Stimulated activated CD4-positive, alpha-beta T cell treated with anti-CD3 and anti-CD28 coated beads, TNF-alpha, amount 100 ng/mL, for 1 hour (primary cell): ENCODE results near the gene ALDH1B1.
"Not testable (repeated sequence)": the region's sequence is repeated elsewhere in the genome, so short reads cannot be mapped to it uniquely, and the experiment has no call there.

ENCODE experiments used
- DNase-seq, 3 donors: peaks; one replicate each; pipeline ENCODE4 v3.0.0-alpha.2; 2020; ENCODE audit warnings: low read depth in 3 of 3, low spot score in 1 of 3

Gene ALDH1B1

DNA sequence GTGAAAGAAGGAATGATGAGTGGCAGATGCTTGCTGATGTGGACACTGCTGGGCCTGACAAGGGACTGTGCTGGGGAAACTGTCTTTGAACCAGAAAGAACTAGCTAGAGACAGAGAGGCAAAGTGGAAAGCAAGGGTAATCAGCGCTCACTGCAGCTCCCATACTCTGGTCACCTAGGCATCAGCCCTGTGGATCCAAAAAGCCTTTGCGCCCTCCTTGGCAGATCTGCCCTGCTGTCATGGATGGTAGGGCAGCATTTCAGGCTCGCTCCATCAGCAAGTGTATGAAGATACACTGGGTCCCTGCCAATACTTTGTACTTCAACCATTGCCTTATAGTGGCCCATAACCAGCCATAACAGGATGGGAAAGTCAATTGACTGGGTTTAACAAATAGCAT lies 6.6 kb upstream of the ALDH1B1 start:
- DNase-seq: no peak

DNA sequence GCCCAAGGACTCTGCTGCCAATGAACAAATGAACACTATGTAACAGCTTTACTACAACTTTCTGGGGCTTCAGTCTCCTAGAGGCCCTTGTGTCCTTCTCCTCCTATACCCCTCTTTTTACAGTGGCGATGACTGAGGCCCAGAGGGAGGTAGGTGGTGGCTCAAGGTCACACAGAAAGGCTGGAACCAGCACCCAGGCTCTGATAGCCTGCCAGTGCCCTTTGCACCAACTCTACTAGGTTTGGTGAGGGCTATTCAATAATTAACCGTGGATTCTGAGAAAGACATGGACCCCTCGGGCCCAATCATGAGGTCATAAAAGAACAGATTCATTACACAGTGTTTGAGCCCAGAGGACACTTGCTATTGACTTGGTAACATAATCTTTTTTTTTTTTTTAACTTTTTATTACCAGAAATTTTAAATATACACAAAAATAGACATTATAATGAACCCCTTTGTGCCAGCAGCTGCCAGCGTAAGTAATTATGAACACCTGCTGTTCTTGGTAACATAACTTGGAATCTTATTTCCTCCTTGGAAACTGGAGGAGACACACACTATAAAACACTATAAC lies 6.1 kb upstream of the ALDH1B1 start:
- no peak for DNase-seq

DNA sequence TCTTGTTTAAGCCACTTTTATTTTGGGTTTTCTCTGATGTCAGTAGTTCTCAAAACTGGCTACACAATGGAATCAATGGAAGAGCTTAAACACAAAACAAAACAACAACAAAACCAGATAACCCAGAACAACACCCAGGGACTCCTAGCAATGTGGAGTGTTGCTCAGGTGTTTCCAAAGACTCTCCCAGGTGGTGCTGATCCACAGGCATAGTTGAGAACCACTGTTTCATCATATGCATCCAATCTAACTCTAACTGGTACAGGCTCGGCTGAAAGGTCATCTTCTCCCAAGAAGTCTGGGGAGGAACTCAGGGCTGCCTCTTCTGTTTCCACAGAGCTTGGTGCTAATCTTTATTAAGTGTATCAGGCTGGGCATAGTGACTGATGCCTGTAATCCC lies 5.4 kb upstream of the ALDH1B1 start:
- no peak for DNase-seq

DNA sequence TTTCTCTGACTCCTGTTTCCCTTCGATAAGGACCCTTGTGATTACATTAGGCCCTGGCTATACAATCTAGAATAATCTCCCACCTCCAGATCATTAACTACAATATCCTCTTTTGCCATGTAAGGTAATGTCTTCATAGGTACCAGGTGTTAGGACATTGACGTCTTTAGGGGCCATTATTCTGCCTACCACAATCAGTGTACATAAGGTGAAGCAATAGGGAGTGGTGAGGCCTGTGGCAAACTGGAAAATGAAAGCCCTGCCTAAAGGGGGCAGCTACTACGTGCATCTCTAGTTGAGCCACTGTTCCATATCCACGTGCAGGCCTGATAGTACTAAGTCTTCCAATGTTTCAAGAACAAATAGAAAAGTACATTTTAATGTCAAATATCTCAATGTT lies 4.8 kb upstream of the ALDH1B1 start:
- DNase-seq: no peak

DNA sequence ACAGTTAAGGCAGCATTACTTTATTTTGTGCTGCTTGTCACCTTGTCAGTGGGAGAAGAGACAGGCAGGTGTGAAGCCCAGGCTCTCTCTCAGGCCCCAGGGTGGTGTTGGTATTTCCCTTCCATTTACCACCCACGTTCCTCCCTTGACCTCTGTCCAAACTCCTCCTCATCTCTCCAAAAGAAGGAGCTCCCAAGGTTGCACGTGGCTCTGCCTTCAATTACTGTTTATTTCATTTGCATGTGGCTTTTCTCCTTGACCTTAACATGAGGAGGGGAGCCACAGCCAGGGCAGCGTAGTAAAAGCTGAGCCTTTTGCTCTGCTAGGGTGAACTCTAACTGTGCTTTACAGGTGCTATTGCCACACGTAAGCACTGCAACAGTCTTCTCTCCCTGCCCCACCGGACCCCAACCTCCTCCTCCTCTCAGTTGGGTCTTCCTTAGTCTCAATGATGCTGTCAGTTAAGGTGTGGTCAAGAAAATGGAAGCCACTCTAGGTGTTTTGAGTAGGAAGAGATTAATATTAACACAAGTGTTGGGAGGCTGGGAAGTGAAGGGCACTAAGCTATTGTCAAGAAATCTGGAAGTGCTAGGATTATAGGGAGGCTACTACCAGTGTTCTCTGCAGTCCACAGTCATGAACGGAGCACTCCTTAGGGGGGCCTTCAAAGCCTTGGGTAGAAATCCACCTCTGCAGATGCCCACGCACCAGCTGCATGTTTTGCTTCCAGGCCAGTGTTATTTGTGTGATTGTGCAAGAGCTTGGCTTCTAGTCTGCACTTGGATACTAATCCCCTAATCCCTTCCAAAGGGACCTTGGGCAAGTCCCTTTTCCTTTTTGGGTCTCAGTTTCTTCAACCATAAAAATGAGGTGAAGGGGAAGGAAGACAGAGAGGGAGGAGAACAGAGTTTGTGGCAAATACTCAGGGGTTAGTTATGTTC lies 3.9 kb upstream of the ALDH1B1 start:
- DNase-seq: no peak

DNA sequence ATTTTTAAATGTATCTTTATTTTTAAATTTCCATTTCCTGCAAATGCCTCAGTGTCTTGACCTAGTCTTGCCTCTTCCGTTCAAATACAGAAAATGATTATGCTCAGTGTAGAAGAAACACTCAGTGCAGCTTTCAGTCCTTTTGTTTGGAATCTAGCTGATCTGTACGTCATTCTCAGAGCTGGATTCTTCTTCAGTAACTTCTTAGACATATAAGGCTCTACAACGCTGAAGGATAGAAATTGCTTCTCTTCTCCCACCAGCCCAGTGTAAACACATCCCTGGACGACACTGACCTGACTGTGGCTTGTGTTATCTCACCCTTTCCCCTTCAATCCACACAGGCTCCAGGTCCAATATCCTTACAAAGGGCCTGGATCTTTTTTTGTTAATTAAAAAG lies 3.2 kb upstream of the ALDH1B1 start:
- no peak for DNase-seq

DNA sequence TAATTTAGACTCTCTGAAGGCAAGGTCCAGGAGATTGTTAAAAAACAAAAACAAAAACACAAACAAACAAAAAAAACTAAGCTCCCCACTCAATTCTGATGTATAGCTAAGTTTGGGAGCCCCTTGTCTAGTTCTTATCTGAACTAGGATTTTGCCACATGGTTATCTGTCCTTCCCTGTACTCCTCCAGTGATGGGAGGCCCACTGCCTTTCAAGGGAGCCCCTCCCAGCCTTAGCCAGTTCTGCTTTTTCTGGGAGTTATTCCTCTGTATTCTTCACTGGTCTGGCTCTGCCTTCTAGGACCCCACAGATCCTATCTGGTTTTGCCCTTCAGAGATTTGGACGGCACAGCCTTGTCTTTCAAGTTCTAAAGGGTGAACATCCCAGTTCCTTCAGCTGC lies 2.1 kb upstream of the ALDH1B1 start:
- DNase-seq: no peak

DNA sequence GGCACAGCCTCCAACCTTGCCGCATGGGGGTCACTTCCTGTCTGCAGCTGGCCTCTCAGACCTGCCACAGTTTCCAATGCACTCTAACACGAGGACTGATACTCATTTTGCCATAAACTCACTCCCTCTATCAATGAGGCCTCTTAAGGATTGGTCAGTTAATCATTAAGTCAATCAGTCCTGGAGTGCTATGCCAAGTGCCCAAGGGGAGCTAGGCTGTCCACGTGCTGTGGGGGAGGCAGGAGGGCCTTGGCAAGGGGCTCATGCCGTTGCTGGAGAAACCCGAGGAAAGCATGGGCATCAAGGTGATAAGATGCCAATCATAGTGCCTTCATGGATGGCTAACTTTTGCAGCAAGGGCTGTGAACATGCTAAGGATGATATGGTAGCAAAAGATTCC lies 1.7 kb upstream of the ALDH1B1 start:
- no peak for DNase-seq

DNA sequence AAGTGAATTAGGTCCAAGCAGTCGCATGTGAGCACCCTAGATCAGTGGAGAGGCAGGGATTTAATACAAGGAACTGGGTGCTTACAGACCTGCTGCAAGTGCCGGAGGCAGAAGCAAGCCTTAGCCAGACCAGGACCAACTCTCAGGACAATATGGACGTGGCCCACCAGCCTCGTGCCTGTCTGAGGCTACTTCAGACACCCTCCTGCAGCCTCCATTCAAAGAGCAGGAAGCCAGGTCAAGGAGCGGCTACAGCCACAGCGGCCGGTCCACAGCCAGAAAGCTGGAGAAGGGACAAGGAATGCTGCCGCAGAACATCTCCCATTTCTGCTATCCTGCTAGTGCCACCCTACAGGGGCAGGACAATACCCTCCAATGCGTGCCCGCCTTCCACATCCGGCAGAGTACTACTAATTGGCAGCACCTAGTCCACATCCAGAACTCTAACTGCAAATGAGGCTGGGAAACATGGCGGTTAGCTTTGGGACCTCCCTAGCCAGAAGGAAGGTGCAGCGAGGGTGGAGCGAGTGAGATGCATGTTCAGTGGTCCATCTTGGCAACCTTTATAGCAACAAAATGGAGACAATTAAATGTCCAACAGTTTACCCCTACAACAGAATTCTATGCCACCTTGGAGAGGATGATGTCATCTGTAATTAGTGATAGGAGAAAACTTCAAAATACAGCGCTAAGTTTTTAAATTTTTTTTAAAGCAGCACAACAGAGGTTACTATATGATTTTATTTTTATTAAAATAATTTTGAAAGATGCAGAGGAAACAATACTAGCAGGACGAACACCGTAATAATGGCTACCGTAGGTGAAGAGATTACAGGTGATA lies 1.0 kb upstream of the ALDH1B1 start:
- no peak for DNase-seq

DNA sequence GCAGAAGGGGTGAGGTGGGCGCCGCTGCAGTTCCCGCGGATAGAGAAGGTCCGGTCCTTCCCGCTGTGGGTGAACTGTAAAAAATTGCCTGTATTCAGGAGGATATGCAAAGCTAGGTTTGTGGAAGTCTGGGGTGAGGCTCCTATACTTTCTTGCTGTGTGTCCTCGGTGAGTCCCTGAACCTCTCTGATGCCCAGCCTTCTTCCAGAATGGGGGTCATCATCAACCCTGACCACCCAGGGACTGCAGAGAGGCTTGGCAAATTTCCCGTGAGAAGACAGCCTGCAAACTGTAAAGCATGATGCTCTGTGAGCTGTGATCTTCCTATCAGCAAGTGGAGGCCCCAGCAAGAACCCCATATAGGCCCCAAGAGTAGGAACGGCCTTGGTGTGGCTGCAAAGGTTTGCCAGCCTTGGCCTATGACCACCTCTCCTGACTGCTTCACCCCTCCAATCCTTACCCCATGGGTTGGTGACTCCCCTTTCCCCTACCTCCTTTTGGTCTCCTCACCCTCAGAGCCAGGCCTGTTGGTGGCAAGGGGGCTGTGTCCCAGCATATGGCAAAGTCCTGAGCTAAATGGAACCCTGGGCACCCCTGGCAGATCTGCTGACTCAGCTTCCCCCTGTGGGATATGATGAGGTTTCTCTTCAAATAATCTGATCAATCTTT lies 760 bp downstream of the ALDH1B1 start:
- no peak for DNase-seq

DNA sequence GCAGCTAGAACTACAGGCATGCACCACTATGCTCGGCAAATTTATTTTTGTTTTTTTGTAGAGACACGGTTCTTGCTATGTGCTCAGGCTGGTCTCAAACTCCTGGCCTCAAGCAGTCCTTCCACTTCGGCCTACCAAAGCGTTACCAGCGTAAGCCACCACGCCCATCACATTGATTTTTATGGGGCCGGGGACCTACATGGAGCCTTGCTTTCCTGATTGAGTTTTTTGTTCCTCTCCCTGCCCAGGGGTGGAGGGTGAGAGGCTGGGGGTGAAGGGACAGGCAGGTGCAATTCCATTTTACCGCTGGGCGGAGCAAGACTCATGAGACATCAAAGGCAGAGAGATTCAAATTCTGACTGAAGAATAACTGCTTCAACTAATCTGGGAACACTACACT lies 1.9 kb downstream of the ALDH1B1 start:
- DNase-seq: no peak

DNA sequence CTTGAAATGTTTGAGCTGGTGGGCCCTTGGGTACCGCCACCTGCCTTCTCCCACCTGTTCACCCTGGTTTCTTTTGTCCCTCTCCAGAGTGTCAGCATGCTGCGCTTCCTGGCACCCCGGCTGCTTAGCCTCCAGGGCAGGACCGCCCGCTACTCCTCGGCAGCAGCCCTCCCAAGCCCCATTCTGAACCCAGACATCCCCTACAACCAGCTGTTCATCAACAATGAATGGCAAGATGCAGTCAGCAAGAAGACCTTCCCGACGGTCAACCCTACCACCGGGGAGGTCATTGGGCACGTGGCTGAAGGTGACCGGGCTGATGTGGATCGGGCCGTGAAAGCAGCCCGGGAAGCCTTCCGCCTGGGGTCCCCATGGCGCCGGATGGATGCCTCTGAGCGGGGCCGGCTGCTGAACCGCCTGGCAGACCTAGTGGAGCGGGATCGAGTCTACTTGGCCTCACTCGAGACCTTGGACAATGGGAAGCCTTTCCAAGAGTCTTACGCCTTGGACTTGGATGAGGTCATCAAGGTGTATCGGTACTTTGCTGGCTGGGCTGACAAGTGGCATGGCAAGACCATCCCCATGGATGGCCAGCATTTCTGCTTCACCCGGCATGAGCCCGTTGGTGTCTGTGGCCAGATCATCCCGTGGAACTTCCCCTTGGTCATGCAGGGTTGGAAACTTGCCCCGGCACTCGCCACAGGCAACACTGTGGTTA lies 3.3 kb downstream of the ALDH1B1 start:
- no peak for DNase-seq

DNA sequence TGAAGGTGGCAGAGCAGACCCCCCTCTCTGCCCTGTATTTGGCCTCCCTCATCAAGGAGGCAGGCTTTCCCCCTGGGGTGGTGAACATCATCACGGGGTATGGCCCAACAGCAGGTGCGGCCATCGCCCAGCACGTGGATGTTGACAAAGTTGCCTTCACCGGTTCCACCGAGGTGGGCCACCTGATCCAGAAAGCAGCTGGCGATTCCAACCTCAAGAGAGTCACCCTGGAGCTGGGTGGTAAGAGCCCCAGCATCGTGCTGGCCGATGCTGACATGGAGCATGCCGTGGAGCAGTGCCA lies 3.8 kb downstream of the ALDH1B1 start:
- DNase-seq: no peak

DNA sequence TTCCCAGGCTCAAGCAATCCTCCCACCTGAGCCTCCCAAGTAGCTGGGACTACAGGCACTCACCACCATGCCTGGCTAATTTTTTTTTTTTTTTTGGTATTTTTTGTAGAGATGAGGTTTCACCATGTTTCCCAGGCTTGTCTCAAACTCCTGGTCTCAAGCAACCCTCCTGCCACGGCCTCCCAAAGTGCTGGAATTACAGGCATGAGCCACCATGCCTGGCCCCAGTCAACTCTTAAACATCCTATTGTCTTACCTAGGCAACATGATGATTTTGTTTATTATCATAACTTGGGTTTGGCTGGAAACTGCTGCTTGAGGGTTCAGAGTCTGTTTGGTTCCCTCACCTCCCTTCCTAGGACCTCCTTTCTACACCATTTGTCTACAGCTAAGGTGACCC lies 6.7 kb downstream of the ALDH1B1 start:
- not testable (repeated sequence) for DNase-seq

DNA sequence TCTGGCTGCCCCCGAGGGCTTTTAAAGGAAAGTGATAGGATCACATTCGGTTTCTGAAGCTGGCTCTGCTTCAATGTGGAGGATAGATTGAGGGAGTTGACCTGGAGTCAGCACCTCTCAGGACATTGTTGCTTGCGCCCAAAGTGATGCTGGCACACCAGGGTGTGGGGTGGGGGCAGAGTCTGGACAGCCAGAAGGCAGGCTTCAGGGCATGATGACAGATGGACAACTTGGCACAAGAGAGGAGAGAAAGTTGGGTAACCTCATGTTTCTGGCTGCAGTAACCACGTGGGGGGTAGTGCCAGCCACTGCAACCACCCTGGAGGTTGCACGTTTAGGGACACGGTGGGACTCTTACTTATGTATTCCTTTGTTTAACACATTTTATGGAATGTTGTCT lies 9.5 kb downstream of the ALDH1B1 start:
- no peak for DNase-seq

DNA sequence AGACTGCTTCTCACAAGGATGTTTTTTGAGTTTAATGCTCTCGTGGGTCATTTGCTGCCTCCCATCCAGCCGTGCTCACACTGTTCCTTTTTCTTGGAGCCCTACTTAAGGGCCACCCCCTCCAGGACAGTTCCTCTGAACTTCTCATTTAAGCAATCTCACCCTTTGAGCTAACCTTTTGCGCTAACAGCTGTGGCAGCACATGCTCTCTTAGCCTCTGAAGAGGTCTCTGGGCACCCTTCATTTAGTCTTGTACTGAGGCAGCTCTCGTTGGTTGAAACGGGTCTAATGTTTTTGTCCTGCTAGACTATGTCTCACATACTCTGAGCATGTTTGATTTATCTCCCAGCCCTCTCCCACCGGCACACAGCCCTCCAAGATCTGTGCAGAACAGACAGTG lies 11.8 kb downstream of the ALDH1B1 start:
- DNase-seq: no peak

DNA sequence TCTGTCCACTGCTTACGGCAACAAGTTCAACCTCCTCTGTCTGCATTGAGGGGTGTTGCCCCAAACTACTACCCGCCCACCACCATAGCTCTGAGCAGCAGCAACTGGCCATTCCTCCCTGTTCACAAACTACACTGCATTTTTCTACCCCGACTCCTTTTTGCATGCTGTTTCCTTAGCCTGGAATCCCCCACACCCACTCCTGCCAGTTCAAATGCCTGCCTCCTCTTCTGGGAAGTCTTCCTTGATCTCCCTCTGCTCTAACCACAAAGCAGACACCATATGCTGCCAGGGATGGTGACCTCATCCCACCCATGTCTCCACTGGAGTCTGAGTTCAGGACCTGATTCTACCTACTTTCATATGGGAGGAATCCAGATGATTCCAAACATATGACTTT lies 13.3 kb downstream of the ALDH1B1 start:
- no peak for DNase-seq

DNA sequence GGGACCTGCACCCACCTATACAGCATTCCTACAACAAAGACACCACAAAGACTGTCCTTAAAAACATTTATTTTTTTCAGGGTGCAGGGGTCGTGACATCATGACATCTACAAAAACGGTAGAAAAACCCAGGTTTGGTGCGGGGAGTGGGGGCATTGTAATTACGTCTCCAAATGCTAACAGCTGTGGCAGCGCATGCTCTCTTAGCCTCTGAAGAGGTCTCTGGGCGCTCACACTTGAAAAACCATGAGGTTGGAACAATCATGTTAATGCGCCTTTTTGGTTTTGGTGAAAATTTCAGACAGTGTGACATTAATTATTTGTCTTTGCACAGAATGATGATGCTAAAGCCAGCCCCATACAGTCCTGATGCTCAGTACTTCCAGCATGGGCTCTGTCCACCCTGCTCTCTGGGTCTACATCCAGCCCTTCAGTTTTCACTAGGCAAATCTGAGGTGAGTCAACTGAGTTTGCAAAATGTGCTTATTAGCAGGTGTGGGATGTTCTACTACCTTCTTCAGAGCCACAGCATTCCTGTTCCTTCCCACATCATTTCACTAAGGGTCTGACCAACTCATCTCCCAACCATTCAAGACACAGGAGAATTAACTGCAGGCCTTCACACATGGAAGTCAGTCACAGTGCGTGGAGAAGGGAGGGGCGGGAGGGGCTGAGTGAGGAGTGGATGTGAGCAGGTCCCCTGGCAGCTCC lies 14.1 kb downstream of the ALDH1B1 start:
- DNase-seq: no peak

DNA sequence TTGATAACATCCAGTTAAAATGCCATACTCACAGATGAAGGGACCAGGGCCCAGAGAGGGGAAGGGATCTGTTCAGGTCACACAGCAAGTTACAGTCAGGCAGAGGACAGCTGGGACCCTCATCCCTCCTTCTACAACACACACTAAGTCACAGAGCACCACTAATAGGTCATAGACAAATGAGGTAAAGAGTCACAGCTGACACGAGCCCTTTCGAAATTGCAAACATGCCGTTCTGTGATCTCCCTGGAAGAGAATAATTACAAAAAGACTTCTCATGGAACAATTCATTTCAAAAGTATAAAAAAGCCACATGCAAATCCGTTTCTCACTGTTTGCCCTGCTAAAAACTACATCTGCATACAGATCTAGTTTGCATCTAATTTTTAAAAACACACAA lies 16.2 kb downstream of the ALDH1B1 start:
- no peak for DNase-seq

DNA sequence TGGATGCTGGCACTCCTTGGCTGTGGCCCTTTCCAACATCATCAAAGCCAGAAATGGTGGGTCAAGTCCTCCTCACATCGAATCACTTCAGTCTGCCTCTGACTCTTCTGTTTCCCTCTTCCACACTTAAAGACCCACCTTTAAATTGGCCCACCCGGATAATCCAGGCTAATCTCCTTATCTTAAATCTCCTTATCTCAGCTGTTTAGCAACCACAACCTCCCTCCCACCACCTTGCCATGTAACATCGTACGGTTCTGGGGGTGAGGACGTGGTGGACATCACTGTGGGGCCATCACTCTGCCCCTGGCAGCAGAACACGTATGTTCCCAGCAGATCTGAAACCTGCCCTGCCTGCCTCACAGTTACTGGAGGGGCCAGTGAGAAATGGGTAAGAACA lies 20.2 kb downstream of the ALDH1B1 start:
- no peak for DNase-seq
